Glutamatergic neuron (in vitro differentiated cells): ENCODE results near the gene DOK5. TPM values are rescaled to one million over a fixed set of nuclear protein-coding genes. Genes with fewer than 3 reads are reported as not detected.

ENCODE experiments used
- DNase-seq: peaks from one replicate; pipeline ENCODE4 v3.0.0; 2022
- H3K27ac Mint-ChIP-seq: one replicate; pipeline ENCODE4 v1.8.0; 2020; ENCODE audit warnings: mild to moderate bottlenecking, mixed read lengths, inconsistent platforms; ENCODE audit not compliant: unreplicated experiment
- H3K27me3 Mint-ChIP-seq: one replicate; pipeline ENCODE4 v1.8.0; 2020; ENCODE audit warnings: mild to moderate bottlenecking, moderate library complexity, mixed read lengths, inconsistent platforms; ENCODE audit not compliant: unreplicated experiment
- H3K36me3 Mint-ChIP-seq: one replicate; pipeline ENCODE4 v1.8.0; 2020; ENCODE audit warnings: mild to moderate bottlenecking, mixed read lengths, inconsistent platforms; ENCODE audit not compliant: unreplicated experiment
- H3K4me1 Mint-ChIP-seq: one replicate; pipeline ENCODE4 v1.8.0; 2020; ENCODE audit warnings: mild to moderate bottlenecking, low read depth, mixed read lengths, inconsistent platforms; ENCODE audit not compliant: unreplicated experiment
- H3K4me3 Mint-ChIP-seq: one replicate; pipeline ENCODE4 v1.8.0; 2020; ENCODE audit warnings: mild to moderate bottlenecking, mixed read lengths, inconsistent platforms; ENCODE audit not compliant: unreplicated experiment
- H3K9me3 Mint-ChIP-seq: one replicate; pipeline ENCODE4 v1.8.0; 2020; ENCODE audit warnings: mild to moderate bottlenecking, moderate library complexity, mixed read lengths, inconsistent platforms; ENCODE audit not compliant: unreplicated experiment
- CTCF ChIP-seq: fragments of 200-600 bp; sonication (generic); IDR thresholded peaks from one replicate; pipeline ENCODE4 v1.5.0; 2021; ENCODE audit not compliant: partially characterized antibody, unreplicated experiment
- total RNA-seq: library from RNA; stranded (reverse); fragmentation: NEBNext Ultra II Directional; extraction: Animal tissue kit (Norgen Biotek cat#: 25700); gene quantifications from one replicate; pipeline ENCODE4 v1.2.1, GENCODE V29; 2021; ENCODE audit not compliant: unreplicated experiment

The DOK5 gene
- total RNA-seq, 1 donor from 2014 or later, result 30.8 TPM

- H3K9me3 Mint-ChIP-seq, result peaks cover 14% of the 10 kb centered on the region
- TF ChIP-seq CTCF, result no peak
- H3K4me1 Mint-ChIP-seq, result peaks cover 4% of the 10 kb centered on the region
- no peaks in the 10 kb centered on the region for H3K27me3 Mint-ChIP-seq
- no peak for DNase-seq
- H3K4me3 Mint-ChIP-seq, result no peak overlapping the region
- no peak overlapping the region for H3K27ac Mint-ChIP-seq
- no peaks in the 10 kb centered on the region for H3K36me3 Mint-ChIP-seq
These were observed 2.1 kb upstream of the DOK5 start for GRCh38 chr20:54473340-54473739.

GRCh38 chr20:54474046-54474445, 1.3 kb upstream of the DOK5 start:
- Mint-ChIP-seq H3K27me3 (no peaks in the 10 kb centered on the region), H3K27ac (no peak overlapping the region), H3K4me1 (peaks cover 4% of the 10 kb centered on the region)

GRCh38 chr20:54474866-54475265, 527 bp upstream of the DOK5 start:
- peak; percentile 41 for DNase-seq

More at GRCh38 chr20:54474046-54474445, 1.3 kb upstream of the DOK5 start:
- DNase-seq, result no peak
- no peak for TF ChIP-seq CTCF
- no peaks in the 10 kb centered on the region for H3K36me3 Mint-ChIP-seq
- H3K4me3 Mint-ChIP-seq, result peak overlapping the region; percentile 94
- H3K9me3 Mint-ChIP-seq, result peaks cover 14% of the 10 kb centered on the region

GRCh38 chr20:54476169-54477009, 996 bp downstream of the DOK5 start:
- Mint-ChIP-seq H3K9me3 (peaks cover 12% of the 10 kb centered on the region), H3K4me3 (peak overlapping the region; percentile 94), H3K4me1 (peaks cover 4% of the 10 kb centered on the region), H3K36me3 (no peaks in the 10 kb centered on the region), H3K27ac (peak overlapping the region; percentile 60), H3K27me3 (no peaks in the 10 kb centered on the region)
- DNase-seq, result no peak
- TF ChIP-seq CTCF, result no peak

More at GRCh38 chr20:54474866-54475265, 527 bp upstream of the DOK5 start:
- TF ChIP-seq CTCF, result no peak
- Mint-ChIP-seq H3K27ac (no peak overlapping the region), H3K27me3 (no peaks in the 10 kb centered on the region), H3K4me1 (peaks cover 4% of the 10 kb centered on the region), H3K36me3 (no peaks in the 10 kb centered on the region), H3K4me3 (peak overlapping the region; percentile 94), H3K9me3 (peaks cover 14% of the 10 kb centered on the region)

- Mint-ChIP-seq H3K27me3 (no peaks in the 10 kb centered on the region), H3K36me3 (no peaks in the 10 kb centered on the region), H3K27ac (no peak overlapping the region), H3K4me3 (peak overlapping the region; percentile 94), H3K4me1 (peaks cover 4% of the 10 kb centered on the region), H3K9me3 (peaks cover 12% of the 10 kb centered on the region)
- no peak for DNase-seq
- TF ChIP-seq CTCF, result no peak
These were observed 2.0 kb downstream of the DOK5 start for GRCh38 chr20:54477191-54477955.
